AG04450 (cell line): Measurements from ENCODE around the gene GPR55. TPM values are rescaled to one million over a fixed set of nuclear protein-coding genes. Genes with fewer than 3 reads are reported as not detected.

Experiments
- CTCF ChIA-PET: fragments of 300-600, 350-600 bp; formaldehyde crosslinking; extraction: SDS; loops from one replicate; lab custom pipeline; 2022; ENCODE audit warnings: antibody characterized with exemption, inconsistent platforms; lab: Charles Lee
- POLR2A ChIA-PET: fragments of 350-600 bp; formaldehyde crosslinking; extraction: SDS; loops from one replicate; lab custom pipeline; 2021; ENCODE audit warnings: antibody characterized with exemption, inconsistent platforms; lab: Yijun Ruan, JAX
- DNase-seq: peaks from one replicate; pipeline ENCODE4 v3.0.0-alpha.2; 2011; ENCODE audit warnings: low read depth, low spot score
- H3K27ac ChIP-seq: one replicate; pipeline ENCODE4 v1.5.1; 2012; ENCODE audit warnings: low read depth, low read length, control low read depth
- H3K27me3 ChIP-seq: one replicate; pipeline ENCODE4 v1.6.0; 2012; ENCODE audit warnings: low read length; ENCODE audit not compliant: control insufficient read depth, insufficient read depth
- H3K4me3 ChIP-seq: 2 replicates; pipeline ENCODE4 v1.5.1; 2011; ENCODE audit warnings: mild to moderate bottlenecking, low read depth, low read length, control low read depth
- H3K9me3 ChIP-seq: 2 replicates; pipeline ENCODE4 v1.5.1; 2012; ENCODE audit warnings: low read length; ENCODE audit not compliant: control insufficient read depth, insufficient read depth
- CTCF ChIP-seq: IDR thresholded peaks from 2 replicates; pipeline ENCODE4 v1.5.1; 2011; ENCODE audit warnings: low read depth, low read length, control low read depth, inconsistent platforms
- polyA plus RNA-seq: library from polyadenylated mRNA; depleted of rRNA; stranded (reverse); fragments of >200 nt; gene quantifications from 2 replicates; pipeline ENCODE4 v1.2.3, GENCODE V29; 2011

The GPR55 gene
- polyA plus RNA-seq, 1 experiment: not detected

- ChIA-PET POLR2A (no interaction called here), CTCF (interaction anchor here (2.1 kb wide), 1 partner anchor 28 kb away, joined by 11 read pairs; no protein-coding TSS in a partner anchor)
- Histone ChIP-seq H3K9me3 (peaks cover 7% of the 10 kb centered on the region), H3K27ac (no peak overlapping the region), H3K27me3 (peaks cover 22% of the 10 kb centered on the region), H3K4me3 (no peak overlapping the region)
- DNase-seq: no peak
- no peak for TF ChIP-seq CTCF
These were observed 35.0 kb upstream of the GPR55 start for GRCh38 chr2:230960026-230960425.

DNA sequence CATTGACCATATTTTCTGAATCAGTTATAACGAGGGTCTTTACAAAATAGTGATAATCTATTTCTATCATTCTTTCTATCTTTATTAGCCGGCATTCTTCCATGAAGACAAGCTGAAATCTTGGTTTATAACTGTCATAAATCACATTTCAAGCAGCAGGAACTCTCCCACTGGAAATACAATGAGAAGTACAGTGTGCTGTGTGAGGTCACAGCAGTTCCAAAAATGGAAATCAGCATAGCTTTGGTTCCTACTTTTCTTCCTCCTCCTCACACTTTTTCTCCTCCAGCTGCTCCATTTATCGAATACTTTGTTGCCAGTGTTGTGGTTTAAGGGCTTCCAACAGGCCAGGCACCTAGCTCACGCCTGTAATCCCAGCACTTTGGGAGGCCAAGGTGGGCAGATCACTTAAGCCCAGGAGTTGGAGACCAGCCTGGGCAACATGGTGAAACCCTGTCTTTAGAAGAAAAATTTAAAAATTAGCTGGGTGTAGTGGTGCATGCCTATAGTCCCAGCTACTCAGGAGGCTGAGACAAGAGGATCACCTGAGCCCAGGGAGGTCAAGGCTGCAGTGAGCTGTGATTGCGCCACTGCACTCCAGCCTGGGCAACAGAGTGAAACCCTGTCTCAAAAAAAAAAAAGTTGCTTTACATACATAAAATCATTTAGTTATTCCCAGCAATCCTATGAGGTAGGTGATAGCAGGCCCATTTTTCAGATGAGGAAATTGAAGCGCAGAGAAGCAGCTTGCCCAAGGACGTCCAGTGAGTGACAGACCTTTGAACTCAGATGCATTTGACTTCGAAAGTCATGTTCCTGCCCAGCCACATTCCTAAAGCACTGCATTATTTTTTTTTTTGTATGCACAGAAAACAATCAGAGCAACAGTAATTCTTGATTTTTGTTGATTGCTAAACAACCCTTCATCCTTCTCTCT lies 34.0 kb upstream of the GPR55 start:
- no peak for DNase-seq
- TF ChIP-seq CTCF: no peak
- ChIA-PET POLR2A (interaction anchor here (0.7 kb wide), 1 partner anchor 18 kb away, joined by 4 read pairs; no protein-coding TSS in a partner anchor), CTCF (interaction anchor here (0.5 to 2.1 kb wide), 2 partner anchors 29 to 111 kb away, joined by 6 to 11 read pairs; no protein-coding TSS in a partner anchor)
- no peak overlapping the region for H3K27ac ChIP-seq
- H3K27me3 ChIP-seq: peaks cover 26% of the 10 kb centered on the region
- peaks cover 2% of the 10 kb centered on the region for H3K9me3 ChIP-seq
- H3K4me3 ChIP-seq: no peak overlapping the region

DNA sequence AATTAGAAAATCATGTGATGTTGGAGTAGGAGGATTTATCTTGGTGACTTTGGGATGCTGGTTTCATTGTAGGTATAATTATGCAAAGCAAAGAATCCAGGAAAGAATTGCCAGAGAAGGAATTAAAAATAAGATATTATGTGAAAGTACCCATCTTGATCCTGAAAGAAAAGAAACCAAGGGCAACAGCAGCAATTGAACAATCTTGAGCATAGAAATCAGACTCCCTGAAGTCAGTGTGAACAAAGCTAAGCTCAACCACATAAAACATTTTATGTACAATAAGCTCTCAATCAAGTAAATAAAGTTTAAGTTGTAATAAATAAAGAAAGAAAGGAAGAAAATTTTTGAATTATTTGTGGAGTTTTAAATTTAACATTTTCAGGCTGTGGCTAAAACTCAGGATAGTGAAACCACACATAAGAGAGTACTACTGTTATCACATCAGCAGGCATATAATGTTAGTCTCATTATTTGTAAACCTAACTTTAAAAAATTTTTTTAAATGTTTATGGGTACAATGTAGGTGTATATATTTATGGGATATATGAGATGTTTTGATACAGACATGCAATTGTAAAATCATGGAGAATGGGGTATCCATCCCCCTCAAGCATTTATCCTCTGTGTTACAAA lies 32.8 kb upstream of the GPR55 start:
- POLR2A ChIA-PET: no interaction called here
- DNase-seq: no peak
- H3K27me3 ChIP-seq: peaks cover 26% of the 10 kb centered on the region
- H3K4me3 ChIP-seq: peak overlapping the region; percentile 50; the same call in 1 of the 2 replicates
- no peak overlapping the region for H3K27ac ChIP-seq
- CTCF ChIA-PET: no interaction called here
- H3K9me3 ChIP-seq: no peaks in the 10 kb centered on the region; the same call in 1 of the 2 replicates
- TF ChIP-seq CTCF: no peak

DNA sequence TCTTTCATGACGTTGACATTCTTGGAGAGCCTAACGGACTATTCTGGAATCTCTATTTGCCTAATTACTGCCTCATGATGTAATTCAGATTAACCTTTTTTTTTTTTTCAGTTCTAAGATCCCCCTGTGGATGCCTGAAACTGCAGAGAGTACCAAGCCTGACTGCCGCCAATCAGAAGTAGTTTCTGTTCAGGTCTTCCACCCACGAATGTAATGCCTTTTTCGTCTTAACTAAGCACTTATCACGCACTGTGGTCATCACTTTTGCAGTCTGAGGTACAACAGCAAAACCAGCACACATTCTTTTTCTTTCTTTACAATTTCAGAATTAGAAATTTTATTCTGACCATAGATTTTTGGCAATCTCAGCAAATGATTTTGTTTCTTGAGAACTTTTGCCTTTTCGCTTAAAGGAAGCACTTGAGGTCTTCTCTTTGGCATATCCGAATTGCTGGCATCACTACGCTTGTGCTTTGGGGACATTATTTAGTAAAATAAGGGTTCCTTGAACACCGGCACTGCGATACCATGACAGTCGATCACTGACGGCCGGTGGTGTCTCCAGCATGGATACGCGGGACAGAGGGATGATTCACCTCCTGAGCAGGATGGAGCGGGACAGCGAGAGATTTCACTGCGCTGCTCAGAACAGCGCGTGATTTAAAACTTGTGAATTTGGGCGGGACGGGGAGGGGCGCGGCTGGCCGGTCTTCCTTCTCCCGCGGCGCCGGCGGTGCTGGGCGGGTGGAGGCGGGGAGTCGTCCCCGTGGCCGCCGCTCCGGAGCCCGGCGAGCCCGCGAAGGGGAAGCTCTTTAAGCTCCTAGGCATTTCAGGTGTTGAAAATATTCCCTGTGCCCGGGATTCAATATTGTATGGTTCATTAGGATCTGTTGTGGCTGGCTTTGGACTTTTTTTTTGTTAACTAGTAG lies 32.0 kb upstream of the GPR55 start:
- DNase-seq: no peak
- CTCF ChIA-PET: no interaction called here
- Histone ChIP-seq H3K9me3 (no peaks in the 10 kb centered on the region; the same call in none of the 2 replicates), H3K4me3 (peak overlapping the region; percentile 50), H3K27ac (no peak overlapping the region), H3K27me3 (peaks cover 26% of the 10 kb centered on the region)
- TF ChIP-seq CTCF: no peak
- POLR2A ChIA-PET: no interaction called here
